ENCODE results near the gene CPNE2.

The CPNE2 gene

DNA sequence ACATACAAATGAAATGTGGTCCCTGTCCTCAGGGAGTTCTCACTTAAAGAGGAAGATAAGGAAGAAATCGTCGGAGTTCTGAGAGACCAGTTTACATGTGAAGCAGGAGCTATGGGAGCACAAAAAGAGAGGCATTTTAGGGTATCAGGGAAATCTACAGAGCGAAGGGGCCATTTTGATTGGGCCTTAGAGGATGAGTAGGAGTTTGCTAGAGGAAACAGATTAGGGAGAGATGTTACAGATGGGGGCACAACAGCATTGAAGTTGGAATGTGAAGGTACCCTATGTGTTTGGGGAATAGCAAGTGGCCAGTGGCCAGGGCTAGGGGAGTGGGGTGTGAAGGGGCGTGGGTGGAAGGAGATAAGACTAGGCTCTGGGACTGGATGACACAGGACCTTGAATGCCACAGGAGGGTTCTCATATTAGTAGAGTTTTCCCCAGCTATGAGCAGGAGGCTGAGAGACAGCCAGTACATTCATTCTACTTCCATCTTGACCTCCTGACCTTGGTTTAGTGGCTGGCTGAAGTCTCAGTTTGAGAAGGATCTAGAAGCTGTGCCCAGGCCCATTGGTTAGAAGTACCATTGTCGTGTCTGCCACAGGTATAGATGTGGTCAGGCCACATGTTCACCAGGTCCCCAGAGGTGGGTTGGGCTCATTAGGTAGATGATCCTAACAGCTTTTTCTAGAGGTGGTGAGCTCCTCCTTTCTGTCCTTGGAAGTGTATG, 34.8 kb downstream of the CPNE2 start:
- no peak for DNase-seq

DNA sequence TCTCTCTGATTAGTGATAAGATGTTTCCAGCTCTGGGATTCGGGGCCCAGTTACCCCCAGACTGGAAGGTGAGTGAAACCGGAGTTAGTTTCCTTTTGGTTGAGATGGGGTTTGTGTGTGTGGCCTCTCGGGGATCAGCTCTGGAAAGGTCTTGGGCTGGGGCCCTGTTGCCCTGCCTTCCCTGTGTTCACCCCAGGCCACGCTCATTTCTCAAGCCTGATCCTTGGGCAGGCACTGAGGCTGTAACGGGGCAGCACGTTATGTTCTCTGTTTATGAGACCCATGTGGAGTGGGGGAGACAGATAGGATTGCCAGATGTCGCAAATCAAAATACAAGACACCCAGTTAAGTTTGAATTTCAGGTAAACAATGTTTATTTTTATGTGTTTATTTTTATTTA, 35.5 kb downstream of the CPNE2 start:
- DNase-seq, result no peak

DNA sequence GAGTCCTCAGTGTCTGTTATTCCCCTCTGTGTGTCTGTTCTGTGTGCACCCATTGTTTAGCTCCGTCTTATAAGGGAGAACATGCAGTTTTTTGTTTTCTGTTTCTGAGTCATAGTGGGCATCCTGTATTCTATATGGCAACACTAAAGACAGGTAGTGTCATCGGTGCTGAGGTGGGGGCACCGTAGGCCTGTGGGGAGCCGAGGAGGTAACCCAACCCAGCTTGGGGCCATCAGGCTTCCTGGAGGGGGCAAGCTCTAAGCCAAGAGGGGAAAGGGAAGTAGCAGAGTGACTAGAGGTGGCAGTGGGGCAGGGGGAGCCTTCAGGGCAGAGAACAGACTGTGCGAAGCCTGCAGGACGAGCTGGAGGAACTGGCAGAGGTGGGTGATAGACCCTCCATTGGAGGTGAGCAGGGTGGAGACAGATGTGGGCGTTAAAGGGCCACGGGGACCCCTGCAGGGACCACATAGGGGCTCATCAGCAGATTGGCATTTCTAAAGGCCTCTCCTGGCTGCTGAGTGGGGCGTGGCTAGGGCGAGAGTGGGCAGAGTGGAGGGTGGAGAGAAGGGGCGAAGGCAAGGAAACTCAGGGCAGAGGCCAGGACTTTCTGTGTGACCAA, 36.5 kb downstream of the CPNE2 start:
- DNase-seq, result peak; percentile 14 to 32

DNA sequence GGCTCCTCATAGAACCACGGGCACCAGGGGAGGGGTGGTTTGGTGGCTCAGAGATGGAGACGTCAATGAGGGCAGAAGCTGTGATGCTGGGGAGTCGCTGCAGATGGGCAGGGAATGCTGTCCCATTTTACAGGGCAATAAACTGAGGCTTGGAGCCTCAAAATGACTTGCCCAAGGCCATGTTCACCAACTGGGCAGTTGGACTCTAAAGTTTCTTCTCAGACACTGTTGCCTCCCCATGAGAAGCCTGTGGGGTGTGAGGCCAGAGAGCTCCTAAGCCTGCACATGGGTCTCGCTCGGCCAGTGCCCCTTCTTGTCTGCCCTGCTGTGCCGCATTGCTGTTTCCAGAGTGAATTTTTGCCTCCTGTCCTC, 38.6 kb downstream of the CPNE2 start:
- DNase-seq, result no peak

DNA sequence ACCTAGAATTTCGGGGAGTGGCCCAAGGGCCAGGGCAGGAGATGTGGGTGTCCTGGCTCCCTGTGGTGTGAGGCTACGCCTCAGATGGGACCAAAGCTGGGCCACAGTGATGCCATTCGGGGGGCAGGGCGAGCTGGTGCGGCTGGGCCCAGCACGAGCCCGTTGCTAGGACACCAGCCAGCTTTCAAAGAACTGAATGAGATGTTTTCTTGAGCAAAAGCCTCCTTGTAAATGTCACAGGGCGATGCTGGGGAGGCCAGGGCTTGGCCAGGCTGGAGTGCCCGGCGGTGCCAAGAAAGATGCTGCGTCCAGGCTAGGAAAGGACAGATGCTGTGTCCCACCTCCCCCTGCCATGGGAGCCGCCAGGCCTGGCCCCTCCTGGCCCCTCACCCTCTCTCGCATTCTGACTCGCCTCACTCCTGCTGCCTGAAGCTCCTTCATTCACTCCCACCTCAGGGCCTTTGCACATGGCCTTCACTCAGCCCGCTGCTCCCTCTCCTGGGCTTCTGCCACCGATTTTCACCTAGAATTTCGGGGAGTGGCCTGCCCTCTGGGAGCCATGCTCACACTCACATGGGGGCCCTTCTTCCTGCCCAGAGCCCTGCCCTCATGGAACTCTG, 39.1 kb downstream of the CPNE2 start:
- DNase-seq, result no peak

DNA sequence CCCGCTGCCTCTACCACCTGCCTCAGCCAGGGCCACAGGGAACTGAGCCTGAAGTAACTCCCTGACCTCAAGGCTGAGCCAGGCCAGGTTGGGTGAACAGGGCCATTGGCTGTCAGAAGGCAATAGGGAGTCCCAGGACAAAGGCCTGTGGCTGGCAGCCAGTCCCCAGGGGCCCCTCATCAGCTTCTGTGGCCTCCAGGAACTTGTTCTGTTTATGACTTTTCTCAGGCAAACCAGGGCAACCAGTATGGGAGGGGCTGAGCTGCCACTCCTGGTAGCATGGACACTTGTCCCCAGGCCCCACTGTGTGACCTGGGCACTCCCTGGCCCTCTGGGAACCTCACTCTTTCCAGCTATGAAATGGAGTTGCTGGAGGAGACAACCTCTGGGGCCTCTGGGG, 40.1 kb downstream of the CPNE2 start:
- DNase-seq, result no peak

DNA sequence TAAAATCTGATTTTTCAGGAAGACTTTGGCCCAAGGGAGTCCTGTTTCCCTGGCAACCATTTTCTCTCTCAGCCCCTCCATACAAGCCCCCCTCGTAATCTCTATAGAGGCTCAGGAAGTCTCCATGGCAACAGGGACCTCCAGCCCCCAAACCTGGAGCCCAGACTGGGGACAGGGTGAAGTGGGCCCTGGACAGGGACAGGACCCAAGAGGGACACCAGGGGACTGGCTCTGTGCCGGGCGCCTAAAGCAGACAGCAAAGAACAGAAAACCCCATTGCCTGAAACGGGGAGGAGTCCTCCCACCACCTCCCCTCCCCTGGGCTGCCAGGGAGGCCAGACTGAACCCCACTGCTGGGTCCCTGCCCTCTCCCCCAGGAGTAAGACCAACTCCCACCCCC, 40.6 kb downstream of the CPNE2 start:
- no peak for DNase-seq

DNA sequence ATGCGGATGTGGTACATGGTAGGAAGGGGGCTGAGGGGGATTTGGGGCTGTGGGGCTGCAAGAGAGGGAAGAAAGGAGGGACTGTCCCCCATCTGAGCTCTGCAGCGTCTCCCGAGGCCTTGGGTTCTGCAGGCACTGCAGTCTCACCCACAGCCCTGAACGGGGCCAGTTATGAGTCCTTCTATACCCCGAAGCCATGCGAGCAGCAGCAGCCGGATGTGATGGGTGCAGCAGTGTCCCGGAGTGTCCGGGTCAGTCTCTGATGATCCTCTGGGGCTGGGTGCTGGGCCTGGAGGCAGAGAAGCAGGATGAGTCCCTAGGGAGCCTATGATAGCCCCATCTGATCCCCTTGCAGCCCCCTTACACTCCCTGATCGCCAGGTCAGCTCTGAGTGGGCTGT, 41.5 kb downstream of the CPNE2 start:
- no peak for DNase-seq

DNA sequence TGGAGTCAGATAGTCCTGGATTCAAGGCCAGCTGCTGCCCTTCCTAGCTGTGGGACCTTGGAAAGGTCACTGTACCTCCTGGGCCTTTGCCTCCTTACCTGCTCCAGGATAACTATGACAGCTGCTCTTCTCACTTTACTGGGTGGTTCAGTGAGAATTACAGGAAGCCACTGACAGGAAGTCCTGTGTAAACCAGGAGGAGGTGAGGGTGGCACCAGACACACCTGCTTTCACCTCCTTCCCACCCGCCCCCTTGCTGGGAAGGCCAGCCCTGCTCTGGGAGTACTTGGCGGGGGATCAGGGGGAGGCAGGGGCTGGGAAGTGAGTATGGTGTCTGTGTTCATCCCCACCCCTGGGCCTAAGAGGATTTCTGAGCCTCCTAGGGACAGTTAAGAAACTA, 42.6 kb downstream of the CPNE2 start:
- no peak for DNase-seq

DNA sequence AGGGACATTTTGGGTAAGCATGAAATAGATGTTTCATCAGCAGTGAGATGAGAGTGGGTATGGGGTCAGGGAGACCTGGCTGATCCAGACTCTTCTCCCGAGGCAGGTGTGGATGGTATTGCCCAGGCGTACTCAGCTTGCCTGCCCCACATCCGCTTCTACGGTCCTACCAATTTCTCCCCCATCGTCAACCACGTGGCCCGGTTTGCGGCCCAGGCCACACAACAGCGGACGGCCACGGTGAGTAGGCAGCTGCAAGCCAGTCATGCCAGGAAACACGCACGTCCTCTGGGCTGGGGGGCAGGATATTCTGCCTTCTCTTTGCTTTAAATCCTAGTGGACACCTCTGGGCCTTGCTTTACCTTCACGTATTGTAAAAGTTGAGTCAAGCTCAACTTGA, 44.7 kb downstream of the CPNE2 start:
- DNase-seq, result no peak

DNA sequence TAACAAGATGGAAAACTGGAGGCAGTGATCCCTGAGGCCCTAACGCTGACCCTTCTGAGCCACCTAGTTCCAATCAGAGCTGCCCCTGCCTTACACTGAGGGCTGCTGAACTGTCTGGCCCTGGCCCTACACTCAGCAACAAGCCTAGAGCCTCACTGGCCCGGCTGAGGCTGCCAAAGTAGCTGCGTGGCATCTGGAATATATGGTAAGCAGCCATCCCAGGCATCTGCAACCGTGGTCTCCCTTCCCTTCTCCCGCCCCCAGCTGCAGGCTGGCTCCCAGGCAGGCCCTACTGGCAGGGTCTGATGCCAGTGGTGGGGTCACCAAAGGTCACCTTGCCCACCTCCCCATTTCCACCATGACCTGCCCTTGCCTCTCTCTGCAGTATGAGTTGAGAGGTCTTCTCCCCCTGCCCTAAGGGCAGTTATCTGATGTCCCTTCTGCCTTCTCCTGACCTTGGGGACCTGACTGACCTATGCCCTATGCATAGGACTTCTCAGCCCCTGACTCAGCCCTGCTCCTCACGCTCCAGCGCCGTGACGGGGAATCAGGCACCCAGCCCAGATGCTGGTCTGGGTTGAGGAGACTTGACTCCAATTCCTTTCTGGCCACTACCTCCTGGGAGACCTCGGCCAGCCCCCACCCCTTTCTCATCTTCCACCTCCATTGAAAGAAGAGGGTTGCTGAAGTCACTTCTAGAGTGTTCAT, 45.3 kb downstream of the CPNE2 start:
- DNase-seq, result no peak

DNA sequence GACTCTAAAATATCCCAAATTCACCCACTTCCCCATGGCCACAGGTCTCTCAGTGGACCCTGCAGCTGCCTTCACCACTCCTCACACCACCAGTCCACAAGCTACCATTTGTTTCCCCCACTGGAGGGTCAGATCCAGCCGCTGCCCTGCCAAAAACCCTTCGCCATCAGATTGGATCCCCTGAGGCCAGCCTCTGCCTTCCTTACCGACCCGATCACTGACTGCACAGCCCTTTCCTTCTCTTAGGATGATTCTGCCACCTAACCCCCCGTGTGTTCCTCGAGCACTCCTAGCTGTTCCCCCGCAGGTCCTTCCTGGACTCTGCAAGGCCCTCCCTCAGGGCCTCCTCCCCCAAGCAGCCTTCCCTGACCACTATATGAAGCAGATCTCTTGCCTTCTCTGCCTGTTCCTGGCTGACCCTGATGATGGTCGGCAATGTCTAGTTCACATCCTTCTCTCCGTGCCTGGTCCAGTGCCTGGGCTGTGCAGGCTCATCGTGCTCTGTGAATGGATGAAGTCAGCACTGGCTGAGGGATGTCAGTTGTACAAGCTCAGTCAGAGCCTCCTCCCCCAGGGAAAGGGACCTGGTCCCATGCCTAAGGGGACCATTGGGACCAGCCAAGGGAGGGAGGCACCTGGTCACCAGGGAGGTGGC, 46.0 kb downstream of the CPNE2 start:
- DNase-seq, result no peak

DNA sequence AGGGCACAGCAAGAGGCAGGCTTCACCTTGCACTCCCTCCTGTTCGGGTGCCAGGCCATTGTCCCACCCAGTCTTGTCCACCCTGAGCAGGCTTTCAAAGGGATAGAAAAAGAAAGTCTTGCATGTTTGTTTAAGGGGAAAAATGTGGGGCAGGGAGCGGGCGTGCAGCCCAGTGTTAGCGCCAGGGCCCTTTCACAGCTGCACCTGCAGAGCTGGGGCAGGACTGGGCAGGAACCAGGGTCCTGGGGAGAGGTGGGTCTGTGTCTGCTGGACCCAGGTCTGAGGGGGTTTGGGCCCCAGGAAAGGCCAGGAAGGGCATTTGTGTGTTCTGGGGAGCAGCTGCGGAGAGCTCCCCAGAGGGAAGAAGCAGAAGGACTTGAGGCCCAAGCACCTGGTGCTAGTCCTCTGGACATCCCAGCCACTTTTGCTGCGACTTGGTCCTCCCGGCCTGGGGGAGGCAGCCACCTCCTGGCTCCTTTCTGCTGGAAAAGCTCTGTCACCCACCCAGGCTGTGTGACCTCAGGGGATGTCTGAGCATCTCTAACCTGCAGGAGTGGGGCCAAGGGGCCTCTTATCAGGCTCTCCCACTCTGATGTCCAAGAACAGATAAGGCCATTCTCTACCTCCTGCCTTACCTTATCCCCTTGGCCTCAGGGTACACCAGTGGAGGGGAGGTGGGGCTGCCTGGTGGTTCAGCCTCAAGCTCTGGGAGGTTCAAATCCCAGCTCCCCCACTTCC, 48.7 kb downstream of the CPNE2 start:
- no peak for DNase-seq

DNA sequence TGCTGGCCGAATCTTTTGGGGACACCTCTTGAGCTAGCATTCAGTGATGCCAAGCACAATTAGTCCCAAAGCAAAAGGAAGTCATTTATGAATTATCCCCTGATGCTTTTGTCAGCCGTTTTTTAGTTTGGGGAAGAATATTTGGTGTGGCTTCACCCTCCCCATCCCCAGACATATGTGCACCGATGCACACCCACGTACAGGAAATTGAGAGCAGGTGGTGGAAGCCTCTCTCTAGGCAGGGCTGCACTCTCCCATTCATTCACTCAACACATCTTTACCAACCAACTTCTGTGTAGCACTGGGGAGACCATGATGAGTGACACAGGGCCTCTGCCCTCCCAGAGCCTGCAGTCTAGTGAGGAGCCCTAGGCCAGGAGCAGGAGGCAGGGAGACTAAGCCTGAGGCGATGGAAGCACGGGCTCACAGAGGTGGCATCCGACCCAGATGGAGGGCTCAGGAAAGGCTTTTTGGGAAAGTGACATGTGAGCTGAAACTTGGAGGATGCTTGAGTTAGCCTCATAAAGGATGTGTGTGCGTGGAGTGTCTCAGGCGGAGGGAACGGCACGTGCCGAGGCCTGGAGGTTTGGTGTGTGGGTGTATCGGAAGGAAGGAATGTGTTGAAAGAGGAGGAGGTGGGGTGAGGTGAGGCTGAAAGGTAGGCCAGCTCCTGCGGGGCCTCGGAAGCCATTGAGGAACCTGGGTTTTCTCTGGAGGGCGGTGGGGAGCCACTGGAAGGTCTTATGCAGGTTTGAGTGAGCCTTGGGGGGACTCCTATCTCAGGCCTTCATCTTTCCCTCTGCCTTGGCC, 49.6 kb downstream of the CPNE2 start:
- DNase-seq, result peak in 1 of 2 experiments; percentile 20

DNA sequence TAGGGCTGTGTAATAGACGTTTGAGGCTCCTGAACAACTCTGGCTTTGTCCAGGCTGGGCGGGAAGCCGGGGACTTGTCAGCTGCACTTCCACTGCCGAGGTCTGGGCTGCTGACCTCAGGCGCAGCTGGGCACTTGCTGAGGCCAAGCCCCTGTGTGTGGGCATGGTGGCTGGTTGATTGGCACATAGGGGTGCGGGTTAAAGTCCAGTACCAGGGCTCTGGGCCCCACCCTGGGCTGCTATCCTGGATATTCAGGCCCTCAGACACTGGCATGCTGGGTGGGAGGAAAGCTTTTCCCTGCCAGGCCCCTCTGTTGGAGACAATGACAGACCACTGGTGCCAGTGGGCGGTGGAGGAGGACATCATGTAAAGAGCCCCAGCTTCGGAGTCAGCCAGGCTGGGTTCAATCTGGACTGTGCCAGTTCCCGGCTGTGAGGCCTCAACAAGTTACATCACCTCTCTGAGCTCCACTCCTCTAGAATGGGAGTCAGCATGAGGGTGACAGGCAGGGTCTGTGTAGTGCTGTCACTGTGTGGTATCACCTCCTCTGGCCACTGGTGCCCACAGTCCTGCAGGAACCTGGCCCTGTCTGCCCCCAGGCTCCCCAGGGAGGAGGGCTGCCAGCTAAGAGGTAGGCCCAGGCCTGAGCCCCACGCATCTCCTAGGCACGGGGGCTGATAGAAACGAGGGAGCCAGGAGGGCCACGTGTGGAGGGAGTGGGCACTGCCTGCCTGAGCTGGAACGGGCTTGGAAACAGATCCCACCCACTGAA, 51.0 kb downstream of the CPNE2 start:
- DNase-seq, result no peak

DNA sequence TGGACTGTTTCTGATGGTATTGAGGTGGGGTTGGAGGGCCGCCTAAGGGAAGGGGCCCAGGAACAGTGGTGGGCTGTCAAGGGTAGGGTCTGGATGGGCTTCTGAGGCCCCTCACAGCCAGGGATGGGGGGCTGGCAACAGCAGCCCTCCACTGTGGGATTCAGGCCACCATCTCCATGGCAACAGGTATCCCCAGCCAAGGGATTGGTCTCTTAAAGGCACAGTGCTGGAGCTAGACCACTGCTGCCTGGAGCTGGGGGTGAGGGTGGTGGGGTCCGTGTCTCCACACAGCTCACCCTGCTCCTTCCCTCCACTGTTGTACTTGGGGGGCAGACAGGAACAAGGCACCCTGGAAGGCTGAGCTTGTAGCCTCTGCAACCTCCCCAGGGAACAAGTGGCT, 51.6 kb downstream of the CPNE2 start:
- DNase-seq, result no peak

DNA sequence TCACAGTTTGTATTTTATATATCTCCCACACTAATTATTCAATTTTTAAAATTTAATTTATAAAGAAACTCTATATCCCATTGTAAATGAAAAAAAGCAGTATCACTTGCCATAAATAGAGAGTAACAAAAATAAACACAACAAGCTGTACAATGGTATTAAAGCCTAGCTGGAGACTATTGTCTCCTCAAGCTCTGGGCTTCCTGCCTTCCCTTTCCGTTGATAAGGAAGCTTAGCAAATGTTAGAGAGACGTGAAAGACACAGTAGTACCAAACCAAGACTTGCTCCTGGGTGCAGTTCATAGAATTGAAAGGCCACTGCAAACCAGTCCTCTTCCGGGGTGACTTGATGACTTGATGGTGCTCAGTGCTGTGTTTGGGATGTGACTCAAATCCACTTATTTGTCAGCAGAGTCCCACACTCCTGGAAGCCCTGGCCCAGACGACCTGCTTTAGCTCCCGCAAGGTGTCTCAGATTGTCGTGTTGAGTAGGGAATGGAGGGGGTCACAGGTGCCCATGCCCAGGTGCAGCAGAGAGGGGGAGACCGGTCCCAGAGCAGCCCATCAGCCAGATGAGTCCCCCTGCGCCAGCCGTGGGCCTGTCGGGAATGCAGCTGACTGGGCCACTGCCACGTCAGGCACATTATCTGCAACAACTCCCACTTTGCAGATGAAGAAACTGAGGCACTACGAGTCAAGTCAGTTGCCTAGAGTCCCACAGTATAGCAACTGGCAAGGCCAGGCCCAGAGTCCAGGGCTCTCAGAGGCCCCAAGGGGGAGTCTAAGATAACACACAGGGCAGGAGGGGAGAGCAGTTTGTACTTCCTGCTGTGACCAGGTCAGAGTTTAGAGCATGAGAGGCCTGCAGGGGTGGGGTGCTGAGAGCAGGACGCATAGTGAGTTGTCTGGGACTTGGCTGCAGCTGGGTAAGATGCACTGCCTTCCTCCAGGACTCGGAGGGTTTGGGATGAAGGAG, 53.0 kb downstream of the CPNE2 start:
- DNase-seq, result no peak

DNA sequence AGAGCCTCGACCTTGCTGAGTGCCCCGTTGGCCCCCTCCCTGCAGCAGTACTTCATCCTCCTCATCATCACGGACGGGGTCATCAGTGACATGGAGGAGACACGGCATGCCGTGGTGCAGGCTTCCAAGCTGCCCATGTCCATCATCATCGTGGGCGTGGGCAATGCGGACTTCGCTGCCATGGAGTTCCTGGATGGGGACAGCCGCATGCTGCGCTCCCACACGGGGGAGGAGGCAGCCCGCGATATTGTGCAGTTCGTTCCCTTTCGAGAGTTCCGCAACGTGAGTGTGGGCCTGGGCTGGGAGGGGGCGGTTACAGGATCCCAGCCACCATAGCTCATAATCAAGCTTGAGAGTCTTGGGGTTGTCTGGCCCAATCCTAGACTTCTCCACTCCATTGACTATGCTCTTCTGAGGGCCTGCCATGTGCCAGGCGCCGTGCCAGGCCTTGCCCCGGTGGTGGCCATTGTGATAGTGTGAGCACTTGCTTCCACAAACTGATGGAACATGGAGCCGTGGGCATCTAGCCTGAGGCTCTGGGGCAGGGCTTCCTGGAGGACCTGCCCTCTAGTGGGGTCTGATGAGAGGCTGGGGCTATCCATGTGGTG, 53.8 kb downstream of the CPNE2 start:
- no peak for DNase-seq

DNA sequence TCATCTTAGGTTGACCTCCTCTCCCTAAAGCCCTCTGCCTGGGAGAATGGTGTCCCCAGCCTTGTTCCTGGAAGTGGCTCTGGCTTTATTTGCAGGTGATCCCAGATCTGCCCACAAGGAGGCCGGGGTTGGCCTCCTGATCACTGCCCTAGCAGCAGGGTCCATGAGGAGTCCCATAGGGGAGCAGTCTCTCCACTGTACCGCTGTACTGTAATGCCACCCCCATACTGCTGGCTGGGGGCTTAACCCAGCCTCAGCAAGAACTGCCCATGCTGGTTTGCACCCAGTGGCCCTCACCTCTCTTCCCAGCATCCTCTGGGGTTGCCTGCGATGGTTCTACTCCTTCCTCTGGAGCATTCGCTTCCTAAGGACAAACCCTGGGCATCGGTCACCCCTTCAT, 54.4 kb downstream of the CPNE2 start:
- no peak for DNase-seq
